GM18517 (cell line): ENCODE data around the gene LEPROT.
"Not testable (repeated sequence)": the region's sequence is repeated elsewhere in the genome, so short reads cannot be mapped to it uniquely, and the experiment has no call there.

Experiments
- ATAC-seq: cut with Tn5 transposase; IDR thresholded peaks from one replicate; pipeline ENCODE4 v1.9.1; 2021; ENCODE audit warnings: mild to moderate bottlenecking, moderate library complexity; ENCODE audit not compliant: unreplicated experiment

Gene LEPROT

GRCh38 chr1:65420590-65421350 is at the start of gene LEPROT, which contains the start of gene LEPR:
Gene LEPROT, plus strand, starts transcription at chr1:65420668. Its CDS starts 57 bp downstream, at chr1:65420725.
Gene LEPR, plus strand, starts transcription at chr1:65420668. Its CDS starts 144,898 bp downstream, at chr1:65565566.
- peak; percentile 51 for ATAC-seq

GRCh38 chr1:65371544-65371943 is 48.9 kb upstream of the LEPROT start:
- ATAC-seq, result no peak

- no peak for ATAC-seq
These were observed 47.9 kb upstream of the LEPROT start for GRCh38 chr1:65372557-65372956.

GRCh38 chr1:65377496-65378246 is 42.8 kb upstream of the LEPROT start:
- no peak for ATAC-seq

GRCh38 chr1:65378247-65378946 is 42.1 kb upstream of the LEPROT start:
- no peak for ATAC-seq

- not testable (repeated sequence) for ATAC-seq
These were observed 36.0 kb upstream of the LEPROT start for GRCh38 chr1:65384426-65384825.

GRCh38 chr1:65386439-65386838 is 34.0 kb upstream of the LEPROT start:
- ATAC-seq, result no peak

- no peak for ATAC-seq
These were observed 32.6 kb upstream of the LEPROT start for GRCh38 chr1:65387821-65388220.

GRCh38 chr1:65388908-65389695 is 31.4 kb upstream of the LEPROT start:
- no peak for ATAC-seq

- ATAC-seq, result no peak
These were observed 28.0 kb upstream of the LEPROT start for GRCh38 chr1:65392497-65392896.

GRCh38 chr1:65393347-65393746 is 27.1 kb upstream of the LEPROT start:
- peak; percentile 95 for ATAC-seq

- ATAC-seq, result no peak
These were observed 26.5 kb upstream of the LEPROT start for GRCh38 chr1:65393928-65394327.

- ATAC-seq, result no peak
These were observed 24.4 kb upstream of the LEPROT start for GRCh38 chr1:65395887-65396612.

- no peak for ATAC-seq
These were observed 22.4 kb upstream of the LEPROT start for GRCh38 chr1:65398083-65398482.

- ATAC-seq, result no peak
These were observed 21.5 kb upstream of the LEPROT start for GRCh38 chr1:65399003-65399402.

GRCh38 chr1:65401612-65402011 is 18.9 kb upstream of the LEPROT start:
- no peak for ATAC-seq

- ATAC-seq, result no peak
These were observed 15.5 kb upstream of the LEPROT start for GRCh38 chr1:65404941-65405340.

- ATAC-seq, result no peak
These were observed 12.6 kb upstream of the LEPROT start for GRCh38 chr1:65407877-65408276.

- ATAC-seq, result no peak
These were observed 11.2 kb upstream of the LEPROT start for GRCh38 chr1:65409314-65409713.

- ATAC-seq, result no peak
These were observed 10.6 kb upstream of the LEPROT start for GRCh38 chr1:65409816-65410326.
